Peyer's patch (tissue), 4 donors: ENCODE data around the gene ZNF593. TPM values are rescaled to one million over a fixed set of nuclear protein-coding genes. Genes with fewer than 3 reads are reported as not detected.

Source experiments
- DNase-seq, 3 donors: peaks; one replicate each; pipeline ENCODE4 v3.0.0-alpha.2; 2017 to 2019
- H3K27ac ChIP-seq, 4 donors: fragments of 200-600 bp; sonication (generic); one replicate each; pipeline ENCODE4 v1.5.1; 2016 to 2019
- H3K27me3 ChIP-seq, 2 donors: fragments of 200-600 bp; sonication (generic); one replicate each; pipeline ENCODE4 v1.5.1; 2019
- H3K36me3 ChIP-seq, 3 donors: fragments of 200-600 bp; sonication (generic); one replicate each; pipeline ENCODE4 v1.5.1; 2016 to 2019
- H3K4me1 ChIP-seq, 4 donors: fragments of 200-600 bp; sonication (generic); one replicate each; pipeline ENCODE4 v1.5.1; 2016 to 2019
- H3K4me3 ChIP-seq, 4 donors: fragments of 200-600 bp; sonication (generic); 1 replicate in 3 of 4; 2 replicates in 1 of 4; pipeline ENCODE4 v1.5.1; 2016 to 2019; ENCODE audit warnings: mild to moderate bottlenecking in 1 of 4
- H3K9me3 ChIP-seq, 4 donors: fragments of 200-600 bp; sonication (generic); one replicate each; pipeline ENCODE4 v1.5.1; 2016 to 2019; ENCODE audit warnings: mild to moderate bottlenecking in 1 of 4
- POLR2A ChIP-seq, 2 donors: fragments of 450-650 bp; IDR thresholded peaks; one replicate each; pipeline ENCODE4 v1.5.1; 2017; ENCODE audit warnings: antibody characterized with exemption in 2 of 2, mild to moderate bottlenecking in 2 of 2, moderate library complexity in 2 of 2
- total RNA-seq, 4 donors: library from RNA; depleted of rRNA; stranded (reverse); fragments of >200 nt; gene quantifications; one replicate each; pipeline ENCODE4 v1.1.0, GENCODE V29; 2016
- TF ChIP-seq, protein P1 (sequence below), 6 experiments: fragments of 450-650 bp in 4 of 6; fragments of 200-600 bp in 2 of 6; sonication (generic) in 1 of 6; IDR thresholded peaks; one replicate each; pipeline ENCODE4 v1.5.1; 2017 to 2019; ENCODE audit warnings: antibody characterized with exemption in 6 of 6, mild to moderate bottlenecking in 3 of 6, moderate library complexity in 1 of 6

ZNF593 gene
- total RNA-seq, 4 donors from 2014 or later: 11.7 to 19.5 (median 15.5) TPM

DNA sequence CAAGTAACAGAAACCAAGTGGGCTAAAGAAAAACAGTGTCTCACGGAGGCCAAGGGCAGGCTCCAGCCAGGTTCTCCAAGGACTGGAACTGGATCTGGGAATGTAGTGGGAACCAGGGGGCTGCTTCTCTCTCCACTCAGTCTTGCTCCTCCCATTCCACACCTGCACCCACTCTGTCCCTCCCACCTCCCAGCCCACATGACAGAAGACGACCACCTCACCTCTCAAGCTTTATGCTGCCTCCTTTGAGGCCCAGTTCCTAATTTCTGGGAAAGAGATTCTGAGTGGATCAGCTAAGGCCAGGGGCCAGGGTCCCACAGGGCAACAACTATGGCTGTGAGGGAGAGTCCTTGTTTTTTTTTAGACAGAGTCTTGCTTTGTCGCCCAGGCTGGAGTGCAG lies 45.5 kb downstream of the ZNF593 start:
- TF ChIP-seq, protein P1, sequence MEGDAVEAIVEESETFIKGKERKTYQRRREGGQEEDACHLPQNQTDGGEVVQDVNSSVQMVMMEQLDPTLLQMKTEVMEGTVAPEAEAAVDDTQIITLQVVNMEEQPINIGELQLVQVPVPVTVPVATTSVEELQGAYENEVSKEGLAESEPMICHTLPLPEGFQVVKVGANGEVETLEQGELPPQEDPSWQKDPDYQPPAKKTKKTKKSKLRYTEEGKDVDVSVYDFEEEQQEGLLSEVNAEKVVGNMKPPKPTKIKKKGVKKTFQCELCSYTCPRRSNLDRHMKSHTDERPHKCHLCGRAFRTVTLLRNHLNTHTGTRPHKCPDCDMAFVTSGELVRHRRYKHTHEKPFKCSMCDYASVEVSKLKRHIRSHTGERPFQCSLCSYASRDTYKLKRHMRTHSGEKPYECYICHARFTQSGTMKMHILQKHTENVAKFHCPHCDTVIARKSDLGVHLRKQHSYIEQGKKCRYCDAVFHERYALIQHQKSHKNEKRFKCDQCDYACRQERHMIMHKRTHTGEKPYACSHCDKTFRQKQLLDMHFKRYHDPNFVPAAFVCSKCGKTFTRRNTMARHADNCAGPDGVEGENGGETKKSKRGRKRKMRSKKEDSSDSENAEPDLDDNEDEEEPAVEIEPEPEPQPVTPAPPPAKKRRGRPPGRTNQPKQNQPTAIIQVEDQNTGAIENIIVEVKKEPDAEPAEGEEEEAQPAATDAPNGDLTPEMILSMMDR (IDR thresholded peaks at IDR 0.05): no peak
- no peak for TF ChIP-seq POLR2A (IDR thresholded peaks at IDR 0.05)
- Histone ChIP-seq H3K4me3 (no peak overlapping the region), H3K27ac (no peak overlapping the region), H3K27me3 (no peaks in the 10 kb centered on the region), H3K9me3 (no peaks in the 10 kb centered on the region), H3K4me1 (no peaks in the 10 kb centered on the region), H3K36me3 (no peaks in the 10 kb centered on the region)
- no peak for DNase-seq

DNA sequence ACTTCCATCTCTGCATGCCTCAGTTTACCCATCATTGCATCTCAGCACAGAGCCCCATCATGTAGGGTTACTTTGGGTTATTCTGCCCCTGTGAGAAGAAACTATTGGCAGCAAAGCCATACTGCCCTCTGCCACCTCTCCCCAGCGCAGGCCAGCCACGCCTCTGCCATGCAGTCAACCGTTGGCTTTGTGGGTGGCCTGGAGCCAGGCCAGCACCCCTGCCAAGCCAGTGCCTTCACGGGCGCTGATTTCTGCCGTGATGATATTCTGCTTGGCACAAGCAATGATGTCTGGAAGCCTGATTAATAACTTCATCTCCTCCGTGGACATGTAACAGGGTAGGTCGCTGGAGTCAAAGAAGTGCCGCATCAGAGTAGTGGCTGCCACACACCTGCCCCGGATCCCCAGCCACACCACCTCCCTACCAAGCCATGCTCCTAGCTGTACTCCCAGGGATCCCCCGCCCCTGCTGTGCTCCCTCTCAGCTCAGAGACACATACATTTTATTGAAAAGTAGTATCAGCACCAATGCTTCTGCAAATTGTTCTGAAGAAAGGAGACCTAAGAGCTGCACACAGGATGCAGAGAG lies 49.3 kb downstream of the ZNF593 start:
- no peak overlapping the region for H3K4me3 ChIP-seq
- no peaks in the 10 kb centered on the region for H3K27me3 ChIP-seq
- no peak for TF ChIP-seq POLR2A (IDR thresholded peaks at IDR 0.05)
- TF ChIP-seq, protein P1 (IDR thresholded peaks at IDR 0.05): no peak
- peaks cover 0 to 8% (median 0%) of the 10 kb centered on the region in 4 donors for H3K4me1 ChIP-seq
- H3K27ac ChIP-seq: no peak overlapping the region
- no peaks in the 10 kb centered on the region for H3K9me3 ChIP-seq
- H3K36me3 ChIP-seq: no peaks in the 10 kb centered on the region
- no peak for DNase-seq

Other genes starting within 250 kb of the ZNF593 start
- 10 to 100 TPM; 15.7 to 57.8 (median 48.4) TPM for gene PAFAH2, start 171.8 kb upstream of the ZNF593 start, total RNA-seq
- gene EXTL1, start 148.1 kb upstream of the ZNF593 start, total RNA-seq: not detected
- 10 to 100 TPM in 1 of 4 donors, 1 to 10 TPM in 1, under 1 TPM in 1, not detected in 1; 0.18 to 13.2 (median 1.7) TPM for gene SLC30A2, start 123.8 kb upstream of the ZNF593 start, total RNA-seq
- under 1 TPM in 2 of 4 donors, not detected in 2; 0.53 to 0.95 TPM for gene TRIM63, start 102.3 kb upstream of the ZNF593 start, total RNA-seq
- gene PDIK1L, start 58.1 kb upstream of the ZNF593 start, total RNA-seq: 10 to 100 TPM in 3 of 4 donors, 1 to 10 TPM in 1; 8.3 to 13.2 (median 12.4) TPM
- 1 to 10 TPM in 3 of 4 donors, not detected in 1; 1.3 to 6.6 (median 1.3) TPM for gene FAM110D, start 10.8 kb upstream of the ZNF593 start, total RNA-seq
- gene C1orf232, start 945 bp upstream of the ZNF593 start, total RNA-seq: not detected
- gene ZNF593OS, start 1.9 kb downstream of the ZNF593 start, total RNA-seq: not detected
- gene CNKSR1, start 7.6 kb downstream of the ZNF593 start, total RNA-seq: 100 to 1,000 TPM in 2 of 4 donors, 10 to 100 TPM in 2; 28.9 to 160 (median 105) TPM
- not detected for gene CATSPER4, start 20.7 kb downstream of the ZNF593 start, total RNA-seq
- gene CEP85, start 64.3 kb downstream of the ZNF593 start, total RNA-seq: 10 to 100 TPM; 11.0 to 32.2 (median 12.9) TPM
- 10 to 100 TPM; 62.7 to 91.8 (median 89.6) TPM for gene SH3BGRL3, start 110.2 kb downstream of the ZNF593 start, total RNA-seq
- gene UBXN11, start 136.7 kb downstream of the ZNF593 start, total RNA-seq: 10 to 100 TPM in 3 of 4 donors, 1 to 10 TPM in 1; 3.9 to 68.5 (median 18.2) TPM
- gene CD52, start 148.1 kb downstream of the ZNF593 start, total RNA-seq: 100 to 1,000 TPM in 1 of 4 donors, 10 to 100 TPM in 1, 1 to 10 TPM in 2; 4.7 to 135 (median 13.6) TPM
- gene CRYBG2, start 184.2 kb downstream of the ZNF593 start, total RNA-seq: 10 to 100 TPM in 3 of 4 donors, not detected in 1; 42.0 to 51.9 (median 51.8) TPM
- gene ZNF683, start 202.8 kb downstream of the ZNF593 start, total RNA-seq: not detected
- gene LIN28A, start 240.9 kb downstream of the ZNF593 start, total RNA-seq: not detected